Gastroesophageal sphincter (tissue), 4 donors: ENCODE measurements around the gene PPCDC. TPM values are rescaled to one million over a fixed set of nuclear protein-coding genes. Genes with fewer than 3 reads are reported as not detected.

ENCODE experiments used
- ATAC-seq: fragments of 150-250 bp; one replicate; pipeline ENCODE4 v1.9.1; 2016; ENCODE audit warnings: mild to moderate bottlenecking, moderate library complexity
- H3K27ac ChIP-seq, 4 donors: fragments of 200-600 bp; sonication (generic) in 3 of 4; 1 replicate in 3 of 4; 2 replicates in 1 of 4; pipeline ENCODE4 v1.5.1; 2016 to 2019
- H3K27me3 ChIP-seq: fragments of 200-600 bp; sonication (generic); one replicate; pipeline ENCODE4 v1.5.1; 2019
- H3K36me3 ChIP-seq, 2 donors: fragments of 200-600 bp; sonication (generic); one replicate each; pipeline ENCODE4 v1.5.1; 2019; ENCODE audit warnings: control low read depth in 1 of 2
- H3K4me1 ChIP-seq, 3 donors: fragments of 200-600 bp; sonication (generic); 1 replicate in 2 of 3; 2 replicates in 1 of 3; pipeline ENCODE4 v1.5.1; 2016 to 2019; ENCODE audit warnings: control low read depth in 2 of 3
- H3K4me3 ChIP-seq, 2 donors: fragments of 200-600 bp; sonication (generic); one replicate each; pipeline ENCODE4 v1.5.1; 2019; ENCODE audit warnings: mild to moderate bottlenecking in 1 of 2, moderate library complexity in 1 of 2
- H3K9me3 ChIP-seq, 3 donors: fragments of 200-600 bp; sonication (generic); one replicate each; pipeline ENCODE4 v1.5.1; 2017 to 2019; ENCODE audit warnings: control low read depth in 2 of 3
- EP300 ChIP-seq: sonication (generic); formaldehyde crosslinking; IDR thresholded peaks from one replicate; pipeline ENCODE4 v1.6.1; 2017; ENCODE audit warnings: antibody characterized with exemption, mild to moderate bottlenecking
- POLR2A ChIP-seq, 2 donors: fragments of 450-650 bp; IDR thresholded peaks; one replicate each; pipeline ENCODE4 v1.6.1; 2017; ENCODE audit warnings: antibody characterized with exemption in 2 of 2, mild to moderate bottlenecking in 2 of 2, moderate library complexity in 1 of 2
- POLR2AphosphoS5 ChIP-seq: sonication (generic); formaldehyde crosslinking; IDR thresholded peaks from one replicate; pipeline ENCODE4 v1.6.1; 2017; ENCODE audit warnings: antibody characterized with exemption
- WGBS, 2 donors: methylation state at CpG; one replicate each; pipeline ENCODE4 v1.1.5; 2018; ENCODE audit warnings: low coverage in 1 of 2; 5-methylcytosine and 5-hydroxymethylcytosine counted together
- total RNA-seq, 4 donors: library from RNA; depleted of rRNA; stranded (reverse); fragments of >200 nt; gene quantifications; one replicate each; pipeline ENCODE4 v1.1.0, GENCODE V29; 2016
- TF ChIP-seq, protein P1 (sequence below), 4 experiments: fragments of 200-600 bp in 2 of 4; fragments of 450-650 bp in 2 of 4; sonication (generic) in 1 of 4; IDR thresholded peaks; one replicate each; pipeline ENCODE4 v1.5.1; 2017 to 2019; ENCODE audit warnings: antibody characterized with exemption in 4 of 4, mild to moderate bottlenecking in 2 of 4, moderate library complexity in 2 of 4

Gene PPCDC
- total RNA-seq, 4 donors from 2014 or later = 7.8 to 14.2 (median 12.9) TPM

DNA sequence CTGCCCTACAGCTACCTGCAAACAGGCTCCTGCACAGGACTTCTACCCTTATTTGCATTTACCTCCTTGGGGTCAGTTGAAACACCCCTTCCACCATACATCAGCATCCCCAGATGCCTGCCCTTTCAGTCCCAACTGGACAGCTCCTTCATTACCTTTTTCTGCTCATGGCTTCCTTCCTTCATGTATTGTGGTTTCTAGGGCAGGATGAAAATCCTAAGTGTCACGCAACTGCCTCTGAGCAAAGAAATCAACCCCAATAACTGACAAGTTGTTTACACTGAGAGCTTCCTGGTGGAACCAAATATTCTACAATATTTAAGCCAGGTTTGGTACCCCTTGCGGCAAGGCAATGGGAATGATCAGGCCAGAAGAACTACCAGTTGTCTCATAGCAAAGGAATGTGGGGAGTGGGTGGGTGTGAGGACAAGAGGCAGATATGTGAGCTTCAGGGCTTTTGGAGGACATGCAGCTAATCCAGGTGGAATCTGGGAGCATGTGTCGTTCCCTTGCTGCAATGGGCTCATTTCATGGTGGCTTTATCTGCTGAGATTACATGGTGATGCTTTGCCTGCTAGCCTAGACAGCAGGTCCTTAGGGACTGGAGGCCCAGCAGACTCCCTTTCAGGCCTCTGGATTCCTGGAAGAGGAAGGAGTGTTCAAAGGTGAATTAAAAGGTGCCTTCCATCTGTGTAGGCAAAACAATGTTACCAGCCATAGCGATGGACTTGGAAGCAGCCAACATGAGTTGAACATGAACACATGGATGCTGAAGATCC is 34.9 kb downstream of the PPCDC start:
- Histone ChIP-seq H3K4me3 (no peak overlapping the region), H3K36me3 (peaks cover 0 to 4% of the 10 kb centered on the region in 2 donors), H3K4me1 (no peaks in the 10 kb centered on the region), H3K27ac (no peak overlapping the region), H3K27me3 (no peaks in the 10 kb centered on the region), H3K9me3 (no peaks in the 10 kb centered on the region)
- TF ChIP-seq, protein P1, sequence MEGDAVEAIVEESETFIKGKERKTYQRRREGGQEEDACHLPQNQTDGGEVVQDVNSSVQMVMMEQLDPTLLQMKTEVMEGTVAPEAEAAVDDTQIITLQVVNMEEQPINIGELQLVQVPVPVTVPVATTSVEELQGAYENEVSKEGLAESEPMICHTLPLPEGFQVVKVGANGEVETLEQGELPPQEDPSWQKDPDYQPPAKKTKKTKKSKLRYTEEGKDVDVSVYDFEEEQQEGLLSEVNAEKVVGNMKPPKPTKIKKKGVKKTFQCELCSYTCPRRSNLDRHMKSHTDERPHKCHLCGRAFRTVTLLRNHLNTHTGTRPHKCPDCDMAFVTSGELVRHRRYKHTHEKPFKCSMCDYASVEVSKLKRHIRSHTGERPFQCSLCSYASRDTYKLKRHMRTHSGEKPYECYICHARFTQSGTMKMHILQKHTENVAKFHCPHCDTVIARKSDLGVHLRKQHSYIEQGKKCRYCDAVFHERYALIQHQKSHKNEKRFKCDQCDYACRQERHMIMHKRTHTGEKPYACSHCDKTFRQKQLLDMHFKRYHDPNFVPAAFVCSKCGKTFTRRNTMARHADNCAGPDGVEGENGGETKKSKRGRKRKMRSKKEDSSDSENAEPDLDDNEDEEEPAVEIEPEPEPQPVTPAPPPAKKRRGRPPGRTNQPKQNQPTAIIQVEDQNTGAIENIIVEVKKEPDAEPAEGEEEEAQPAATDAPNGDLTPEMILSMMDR (IDR thresholded peaks at IDR 0.05) = no peak
- TF ChIP-seq POLR2A (IDR thresholded peaks at IDR 0.05) (no peak), POLR2AphosphoS5 (no peak), EP300 (no peak)
- 76 to 96% methylated on average over 3 to 4 of the region's 4 CpGs for WGBS, 2 donors
- ATAC-seq = no peak

GRCh38 chr15:75059607-75060006 is 36.2 kb downstream of the PPCDC start:
- H3K4me1 ChIP-seq = peaks cover 0 to 3% (median 0%) of the 10 kb centered on the region in 3 donors
- no peak overlapping the region for H3K27ac ChIP-seq
- H3K4me3 ChIP-seq = no peak overlapping the region
- no peak for TF ChIP-seq POLR2AphosphoS5
- TF ChIP-seq POLR2A (IDR thresholded peaks at IDR 0.05) = no peak
- TF ChIP-seq, protein P1 (IDR thresholded peaks at IDR 0.05) = no peak
- TF ChIP-seq EP300 = no peak
- ATAC-seq = no peak
- H3K36me3 ChIP-seq = peaks cover 0 to 4% of the 10 kb centered on the region in 2 donors
- no peaks in the 10 kb centered on the region for H3K9me3 ChIP-seq
- no peaks in the 10 kb centered on the region for H3K27me3 ChIP-seq
- 92% methylated on average over 3 of the region's 5 CpGs; no CpG with 5 or more reads in 1 of the 2 donors for WGBS, 2 donors

DNA sequence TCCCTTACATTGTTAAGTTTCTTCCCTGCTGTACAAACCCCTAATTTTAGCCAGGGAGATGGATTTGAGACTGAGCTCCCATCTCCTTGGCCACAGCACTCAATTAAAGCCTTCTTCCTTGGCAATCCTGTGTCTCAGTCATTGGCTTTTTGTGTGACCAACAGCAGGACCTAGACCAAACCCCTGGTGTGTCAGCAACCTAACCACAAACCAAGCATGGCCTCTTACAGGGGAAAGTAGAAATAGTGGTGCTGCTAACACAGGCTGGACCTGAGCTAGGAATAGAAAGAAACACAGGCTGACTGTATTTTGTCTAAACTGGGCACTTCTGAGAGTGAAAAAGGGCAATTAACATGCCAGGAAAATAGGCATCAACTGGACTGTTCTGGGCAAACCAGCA is 37.9 kb downstream of the PPCDC start:
- H3K36me3 ChIP-seq = peaks cover 0 to 4% of the 10 kb centered on the region in 2 donors
- no peaks in the 10 kb centered on the region for H3K27me3 ChIP-seq
- TF ChIP-seq POLR2AphosphoS5 = no peak
- TF ChIP-seq POLR2A (IDR thresholded peaks at IDR 0.05) = no peak
- TF ChIP-seq, protein P1 (IDR thresholded peaks at IDR 0.05) = no peak
- no peak for TF ChIP-seq EP300
- no peak overlapping the region for H3K4me3 ChIP-seq
- no peak for ATAC-seq
- peaks cover 0 to 4% (median 0%) of the 10 kb centered on the region in 3 donors for H3K4me1 ChIP-seq
- no peak overlapping the region for H3K27ac ChIP-seq
- peaks cover 0 to 3% (median 0%) of the 10 kb centered on the region in 3 donors for H3K9me3 ChIP-seq

GRCh38 chr15:75062706-75063105 is 39.3 kb downstream of the PPCDC start:
- 0 to 67% methylated on average over 1 to 3 of the region's 3 CpGs for WGBS, 2 donors
- H3K27ac ChIP-seq = no peak overlapping the region
- H3K4me1 ChIP-seq = peaks cover 0 to 4% (median 0%) of the 10 kb centered on the region in 3 donors
- no peak for ATAC-seq
- peaks cover 0 to 13% (median 0%) of the 10 kb centered on the region in 3 donors for H3K9me3 ChIP-seq
- no peak overlapping the region for H3K4me3 ChIP-seq
- H3K36me3 ChIP-seq = peaks cover 0 to 4% of the 10 kb centered on the region in 2 donors
- no peaks in the 10 kb centered on the region for H3K27me3 ChIP-seq
- TF ChIP-seq POLR2A (IDR thresholded peaks at IDR 0.05) = no peak
- no peak for TF ChIP-seq POLR2AphosphoS5
- TF ChIP-seq EP300 = no peak
- TF ChIP-seq, protein P1 (IDR thresholded peaks at IDR 0.05) = no peak

DNA sequence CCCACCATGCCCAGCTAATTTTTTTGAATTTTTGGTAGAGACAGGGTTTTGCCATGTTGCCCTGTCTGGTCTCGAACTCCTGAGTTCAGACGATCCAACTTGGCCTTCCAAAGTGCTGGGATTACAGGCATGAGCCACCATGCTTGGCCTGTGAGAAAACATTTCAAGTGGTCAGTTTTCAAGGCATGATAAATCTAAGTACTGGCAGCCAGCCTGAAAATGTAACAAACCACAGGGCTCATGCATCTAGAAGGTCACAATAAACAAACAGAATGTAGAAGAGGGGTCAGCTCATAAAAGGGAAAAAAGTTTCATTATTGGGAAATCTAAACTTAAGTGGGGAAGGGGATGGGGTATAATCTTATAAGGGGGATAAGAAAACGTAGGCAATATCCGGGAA is 39.9 kb downstream of the PPCDC start:
- 13 to 79% methylated on average over 2 to 3 of the region's 4 CpGs for WGBS, 2 donors
- no peak overlapping the region for H3K4me3 ChIP-seq
- H3K36me3 ChIP-seq = peaks cover 0 to 4% of the 10 kb centered on the region in 2 donors
- ATAC-seq = no peak
- H3K27me3 ChIP-seq = no peaks in the 10 kb centered on the region
- TF ChIP-seq, protein P1 (IDR thresholded peaks at IDR 0.05) = no peak
- TF ChIP-seq POLR2AphosphoS5 (no peak), POLR2A (IDR thresholded peaks at IDR 0.05) (no peak), EP300 (no peak)
- peaks cover 0 to 13% (median 0%) of the 10 kb centered on the region in 3 donors for H3K9me3 ChIP-seq
- H3K4me1 ChIP-seq = peaks cover 0 to 4% (median 0%) of the 10 kb centered on the region in 3 donors
- H3K27ac ChIP-seq = no peak overlapping the region
